IPS-18c (cell line): ENCODE measurements around the gene ANKRD33B.
"Not testable (repeated sequence)": the region's sequence is repeated elsewhere in the genome, so short reads cannot be mapped to it uniquely, and the experiment has no call there.

ENCODE experiments used
- H3K4me3 ChIP-seq: 2 replicates; pipeline ENCODE4 v1.7.0; 2013; ENCODE audit warnings: low read depth, mild to moderate bottlenecking, low read length, moderate library complexity; ENCODE audit not compliant: insufficient read depth
- H3K9me3 ChIP-seq: one replicate; pipeline ENCODE4 v1.6.1; 2013; ENCODE audit warnings: mild to moderate bottlenecking, low read length, moderate library complexity; ENCODE audit not compliant: control insufficient read depth, insufficient read depth

The ANKRD33B gene

GRCh38 chr5:10534561-10535530 lies 29.0 kb upstream of the ANKRD33B start:
- Histone ChIP-seq H3K4me3 (no peak overlapping the region), H3K9me3 (no peaks in the 10 kb centered on the region)

DNA sequence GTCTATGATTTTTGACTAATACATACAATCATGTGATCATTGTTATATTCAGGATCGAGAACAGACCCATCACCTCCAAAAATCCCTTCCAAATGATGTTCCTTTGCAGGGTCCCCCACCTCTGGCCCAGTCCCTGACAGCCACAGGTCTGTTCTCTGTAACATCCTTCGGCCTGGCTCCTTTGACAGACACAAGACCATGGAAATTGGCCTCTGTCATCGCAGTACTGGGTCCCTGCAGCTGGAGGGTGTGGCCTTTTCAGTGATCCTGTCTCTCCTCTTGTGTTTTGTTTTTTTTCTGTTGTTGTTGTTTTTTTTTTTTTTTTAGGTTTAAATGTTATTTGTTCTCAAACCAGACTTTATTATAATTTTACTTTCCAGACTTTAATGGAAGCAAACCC lies 27.4 kb upstream of the ANKRD33B start:
- Histone ChIP-seq H3K4me3 (no peak overlapping the region), H3K9me3 (no peaks in the 10 kb centered on the region)

DNA sequence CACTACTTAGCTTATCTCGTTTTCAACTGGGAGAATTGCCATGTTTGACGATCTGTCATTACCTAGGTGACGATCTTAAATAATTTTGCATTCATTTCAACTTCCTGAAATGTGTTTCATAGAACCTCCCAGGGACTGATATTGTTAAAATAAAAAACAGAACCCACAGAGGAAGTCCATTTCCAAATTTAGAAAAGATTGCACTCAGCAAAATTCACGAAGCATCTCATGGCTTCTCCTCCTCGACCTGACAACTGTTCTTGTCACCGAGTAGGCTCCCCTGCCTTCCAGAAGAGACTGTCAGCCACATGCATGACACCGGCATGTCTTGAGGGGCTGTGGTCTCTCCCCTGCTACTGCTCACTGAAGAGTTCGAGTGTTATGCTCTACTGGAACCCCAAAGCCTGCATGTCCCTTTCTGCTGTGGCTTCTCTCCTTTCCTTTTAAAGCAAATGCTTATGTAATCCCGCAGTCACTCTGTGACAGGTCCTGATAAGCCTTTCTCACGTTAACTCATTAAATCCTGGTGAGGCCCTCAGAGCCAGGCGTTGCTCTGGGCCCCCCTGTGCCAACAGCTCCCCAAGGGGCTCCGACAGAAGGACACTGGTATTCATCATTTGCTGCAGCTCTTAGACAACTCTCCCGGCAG lies 26.8 kb upstream of the ANKRD33B start:
- Histone ChIP-seq H3K4me3 (no peak overlapping the region), H3K9me3 (no peaks in the 10 kb centered on the region)

DNA sequence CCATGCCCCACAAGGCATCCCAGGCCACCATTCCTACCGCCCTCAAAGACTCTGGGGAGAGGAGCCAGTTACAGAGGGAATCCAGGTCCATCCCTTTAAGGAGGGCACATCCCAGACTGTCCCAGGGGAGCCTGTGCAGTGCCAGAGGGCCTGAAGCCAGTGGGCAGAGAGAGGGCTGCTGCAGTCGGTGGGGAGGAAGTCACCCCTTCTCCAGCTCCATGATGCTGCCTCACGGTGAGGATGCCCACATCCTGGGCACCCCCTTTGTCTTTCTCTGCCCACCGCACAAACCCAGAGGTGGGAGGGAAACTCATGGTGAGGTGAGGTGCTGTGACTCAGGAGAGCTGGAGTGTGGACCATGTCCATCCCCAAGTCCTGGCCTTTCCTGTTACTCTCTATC lies 26.2 kb upstream of the ANKRD33B start:
- no peak overlapping the region for H3K4me3 ChIP-seq

GRCh38 chr5:10538103-10538788 lies 25.6 kb upstream of the ANKRD33B start:
- H3K9me3 ChIP-seq = no peaks in the 10 kb centered on the region
- no peak overlapping the region for H3K4me3 ChIP-seq

More for the DNA sequence above, 26.2 kb upstream of the ANKRD33B start:
- H3K9me3 ChIP-seq = no peaks in the 10 kb centered on the region

- Histone ChIP-seq H3K9me3 (no peaks in the 10 kb centered on the region), H3K4me3 (no peak overlapping the region)
These were observed 24.8 kb upstream of the ANKRD33B start for GRCh38 chr5:10538789-10539686.

DNA sequence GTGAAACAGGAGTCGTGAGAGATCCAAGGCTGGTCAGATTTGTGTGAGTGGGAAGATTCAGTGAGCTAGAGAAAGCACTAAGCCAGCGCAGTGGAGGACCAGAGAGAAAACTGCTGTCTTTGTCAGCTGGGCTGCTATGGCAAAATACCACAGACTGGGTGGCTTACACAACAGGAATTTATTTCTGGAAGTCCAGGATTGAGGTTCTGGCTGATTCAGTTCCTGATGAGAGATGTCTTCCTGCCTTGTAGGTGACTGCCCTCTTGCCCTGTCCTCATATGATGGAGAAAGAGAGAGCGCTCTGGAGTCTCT lies 24.2 kb upstream of the ANKRD33B start:
- Histone ChIP-seq H3K4me3 (no peak overlapping the region), H3K9me3 (no peaks in the 10 kb centered on the region)

- no peak overlapping the region for H3K4me3 ChIP-seq
- no peaks in the 10 kb centered on the region for H3K9me3 ChIP-seq
These were observed 23.8 kb upstream of the ANKRD33B start for GRCh38 chr5:10540036-10540544.

DNA sequence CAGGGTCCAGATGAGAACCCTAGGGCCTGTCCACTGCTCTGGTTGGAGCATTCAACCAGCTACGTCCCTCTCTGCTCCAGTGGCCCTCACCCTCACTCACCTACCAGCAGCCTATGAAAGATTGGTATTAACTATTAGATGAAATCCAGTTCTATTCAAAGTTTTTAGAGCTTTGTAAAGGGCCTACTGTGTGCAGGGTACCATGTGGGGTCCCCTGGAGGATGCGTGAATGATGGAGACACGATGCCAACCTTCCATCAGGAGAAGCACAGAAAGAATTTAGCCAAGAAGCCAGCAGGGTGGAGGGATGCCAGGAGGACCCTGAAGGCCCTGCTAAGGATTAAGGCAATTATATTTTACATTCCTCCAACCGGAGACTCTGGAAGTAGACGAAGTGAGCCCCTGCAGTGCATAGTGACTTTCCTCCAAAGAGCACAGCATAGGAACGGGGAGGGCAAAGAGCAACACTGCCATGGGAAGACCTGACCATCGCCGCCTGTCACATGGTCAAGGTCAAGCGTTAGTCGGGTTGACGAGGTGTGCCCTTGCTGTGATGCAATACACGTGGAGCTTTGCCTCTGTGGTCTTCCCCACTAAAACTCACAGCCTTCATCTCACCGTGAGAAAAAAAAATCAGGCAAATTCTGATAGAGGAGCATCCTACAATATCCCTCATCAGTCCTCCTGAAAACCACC lies 22.8 kb upstream of the ANKRD33B start:
- Histone ChIP-seq H3K4me3 (no peak overlapping the region), H3K9me3 (no peaks in the 10 kb centered on the region)

DNA sequence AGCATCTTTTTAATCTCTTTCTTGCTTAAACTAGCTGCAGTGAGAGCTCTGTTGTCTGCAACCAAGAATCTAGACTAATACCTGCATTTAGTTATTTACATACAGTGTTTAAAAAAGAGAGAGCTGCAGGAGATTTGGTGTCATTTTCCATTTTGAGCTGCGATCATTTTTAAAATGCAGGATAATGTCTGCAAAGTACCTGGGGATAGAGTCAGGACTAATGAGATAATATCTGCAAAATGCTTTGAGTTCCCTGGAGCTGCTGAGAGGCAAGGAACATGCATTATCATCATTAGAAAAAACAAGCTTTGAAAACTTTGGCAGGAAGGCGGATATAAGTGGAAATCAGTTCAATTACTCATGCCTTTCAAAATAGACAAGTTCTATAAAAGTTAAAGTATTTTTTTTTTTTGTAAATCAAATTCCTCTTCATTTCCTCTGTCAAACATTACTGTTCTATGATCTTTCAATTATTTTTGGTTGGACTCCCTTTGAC lies 21.8 kb upstream of the ANKRD33B start:
- Histone ChIP-seq H3K4me3 (no peak overlapping the region), H3K9me3 (no peaks in the 10 kb centered on the region)

GRCh38 chr5:10543585-10544040 lies 20.3 kb upstream of the ANKRD33B start:
- Histone ChIP-seq H3K4me3 (no peak overlapping the region), H3K9me3 (no peaks in the 10 kb centered on the region)

- Histone ChIP-seq H3K9me3 (no peaks in the 10 kb centered on the region), H3K4me3 (no peak overlapping the region)
These were observed 18.8 kb upstream of the ANKRD33B start for GRCh38 chr5:10545084-10545483.

DNA sequence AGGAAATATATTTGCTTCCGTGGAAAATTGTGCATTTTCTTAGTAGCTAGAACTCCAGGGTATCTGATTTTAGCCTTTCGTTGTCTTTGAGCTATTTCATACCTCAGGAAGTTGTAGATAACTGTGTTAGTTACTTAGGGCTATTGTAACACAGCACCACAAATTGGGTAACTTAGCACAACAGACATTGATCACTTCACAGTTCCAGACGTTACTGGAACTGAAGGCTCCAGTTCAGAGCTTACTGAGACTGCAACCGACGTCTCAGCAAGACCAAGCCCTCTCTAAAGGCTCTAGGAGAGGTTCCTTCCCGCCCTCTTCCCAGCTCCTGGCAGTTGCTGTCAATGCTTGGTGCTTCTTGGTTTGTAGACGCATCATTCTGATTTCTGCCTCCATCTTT lies 17.7 kb upstream of the ANKRD33B start:
- no peaks in the 10 kb centered on the region for H3K9me3 ChIP-seq
- H3K4me3 ChIP-seq = no peak overlapping the region

- no peak overlapping the region for H3K4me3 ChIP-seq
- H3K9me3 ChIP-seq = no peaks in the 10 kb centered on the region
These were observed 15.3 kb upstream of the ANKRD33B start for GRCh38 chr5:10548418-10549122.

- H3K4me3 ChIP-seq, H3K9me3 ChIP-seq: not testable (repeated sequence)
These were observed 14.8 kb upstream of the ANKRD33B start for GRCh38 chr5:10549123-10549514.
